Parathyroid adenoma (tissue), 2 donors: Measurements from ENCODE around the gene SERPINA1.
A peak's percentile ranks its signal among the peaks of the same experiment; 100 is the strongest.

Experiments used
- H2AFZ ChIP-seq: fragments of 300-600 bp; sonication (generic); one replicate; pipeline ENCODE4 v1.7.0; 2017; ENCODE audit warnings: antibody characterized with exemption, mild to moderate bottlenecking
- H3K27ac ChIP-seq: fragments of 300-600 bp; sonication (generic); one replicate; pipeline ENCODE4 v1.7.0; 2017
- H3K27me3 ChIP-seq: fragments of 300-600 bp; sonication (generic); one replicate; pipeline ENCODE4 v1.7.0; 2017; ENCODE audit warnings: low read length; ENCODE audit not compliant: control insufficient read depth, insufficient read depth
- H3K36me3 ChIP-seq: fragments of 300-600 bp; sonication (generic); one replicate; pipeline ENCODE4 v1.7.0; 2017; ENCODE audit warnings: low read length; ENCODE audit not compliant: control insufficient read depth, insufficient read depth
- H3K4me1 ChIP-seq: fragments of 300-600 bp; sonication (generic); one replicate; pipeline ENCODE4 v1.7.0; 2017; ENCODE audit warnings: control low read depth
- H3K4me2 ChIP-seq: fragments of 300-600 bp; sonication (generic); one replicate; pipeline ENCODE4 v1.7.0; 2017; ENCODE audit warnings: low read length
- H3K4me3 ChIP-seq: fragments of 300-600 bp; sonication (generic); one replicate; pipeline ENCODE4 v1.7.0; 2017; ENCODE audit warnings: low read depth, low read length
- H3K79me2 ChIP-seq: fragments of 300-600 bp; sonication (generic); one replicate; pipeline ENCODE4 v1.7.0; 2017; ENCODE audit warnings: control low read depth
- H3K9ac ChIP-seq: fragments of 300-600 bp; sonication (generic); one replicate; pipeline ENCODE4 v1.7.0; 2017; ENCODE audit warnings: mild to moderate bottlenecking
- H3K9me3 ChIP-seq: fragments of 300-600 bp; sonication (generic); one replicate; pipeline ENCODE4 v1.7.0; 2017; ENCODE audit warnings: low read length; ENCODE audit not compliant: control insufficient read depth
- CTCF ChIP-seq: fragments of 300-600 bp; sonication (generic); IDR thresholded peaks from one replicate; pipeline ENCODE4 v1.7.0; 2017; ENCODE audit warnings: antibody characterized with exemption, mild to moderate bottlenecking
- donor health status: primary hyperparathyroidism.

Gene SERPINA1

DNA sequence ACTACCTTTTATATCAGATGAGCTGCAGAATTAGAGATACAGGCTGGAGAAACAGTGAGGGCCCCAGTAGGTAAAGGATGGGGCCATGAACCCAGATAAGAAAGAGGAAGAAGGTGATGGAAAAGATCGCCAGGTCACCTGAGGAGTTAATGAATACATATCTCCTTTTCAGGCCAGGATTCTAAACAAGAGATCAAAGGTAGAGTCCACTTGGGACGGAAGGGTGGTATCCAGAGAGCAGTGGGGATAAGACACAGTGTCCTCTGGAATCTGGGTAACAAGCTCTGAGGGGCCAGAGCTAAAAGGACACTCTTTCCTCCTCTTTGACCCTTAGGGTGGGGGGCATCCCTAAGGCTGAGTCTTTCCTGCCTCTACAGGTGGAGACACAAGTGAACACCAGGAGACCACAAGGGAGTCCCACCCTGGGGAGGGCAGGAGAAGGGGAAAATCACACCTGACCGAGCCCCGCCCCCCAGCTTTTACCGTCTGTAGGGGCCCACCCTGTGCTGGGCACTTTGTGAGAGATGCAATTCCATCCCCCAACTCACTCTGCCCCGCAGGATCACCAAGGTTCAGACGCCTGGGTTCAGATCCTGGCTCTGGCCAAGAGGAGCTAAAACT, 27.3 kb downstream of the SERPINA1 start:
- Histone ChIP-seq H2AFZ (no peak overlapping the region), H3K27me3 (no peaks in the 10 kb centered on the region), H3K4me2 (no peak overlapping the region), H3K36me3 (no peaks in the 10 kb centered on the region), H3K4me3 (no peak overlapping the region), H3K27ac (no peak overlapping the region), H3K79me2 (no peaks in the 10 kb centered on the region), H3K9ac (no peak overlapping the region), H3K9me3 (no peaks in the 10 kb centered on the region), H3K4me1 (no peaks in the 10 kb centered on the region)
- TF ChIP-seq CTCF, result no peak

- H3K4me2 ChIP-seq, result no peak overlapping the region
- H3K9me3 ChIP-seq, result no peaks in the 10 kb centered on the region
- no peaks in the 10 kb centered on the region for H3K36me3 ChIP-seq
- TF ChIP-seq CTCF, result no peak
- no peaks in the 10 kb centered on the region for H3K79me2 ChIP-seq
- H3K4me1 ChIP-seq, result no peaks in the 10 kb centered on the region
- no peak overlapping the region for H3K4me3 ChIP-seq
- no peak overlapping the region for H2AFZ ChIP-seq
- no peaks in the 10 kb centered on the region for H3K27me3 ChIP-seq
- H3K27ac ChIP-seq, result no peak overlapping the region
- no peak overlapping the region for H3K9ac ChIP-seq
Observed at GRCh38 chr14:94357166-94357565, 31.2 kb downstream of the SERPINA1 start.

GRCh38 chr14:94356379-94357056, 31.9 kb downstream of the SERPINA1 start:
- H3K4me1 ChIP-seq, result no peaks in the 10 kb centered on the region
- no peak overlapping the region for H3K9ac ChIP-seq
- no peak overlapping the region for H3K4me3 ChIP-seq
- no peaks in the 10 kb centered on the region for H3K27me3 ChIP-seq
- no peak overlapping the region for H3K4me2 ChIP-seq
- no peaks in the 10 kb centered on the region for H3K79me2 ChIP-seq
- H3K9me3 ChIP-seq, result no peaks in the 10 kb centered on the region
- no peaks in the 10 kb centered on the region for H3K36me3 ChIP-seq
- no peak overlapping the region for H2AFZ ChIP-seq
- no peak overlapping the region for H3K27ac ChIP-seq
- no peak for TF ChIP-seq CTCF

DNA sequence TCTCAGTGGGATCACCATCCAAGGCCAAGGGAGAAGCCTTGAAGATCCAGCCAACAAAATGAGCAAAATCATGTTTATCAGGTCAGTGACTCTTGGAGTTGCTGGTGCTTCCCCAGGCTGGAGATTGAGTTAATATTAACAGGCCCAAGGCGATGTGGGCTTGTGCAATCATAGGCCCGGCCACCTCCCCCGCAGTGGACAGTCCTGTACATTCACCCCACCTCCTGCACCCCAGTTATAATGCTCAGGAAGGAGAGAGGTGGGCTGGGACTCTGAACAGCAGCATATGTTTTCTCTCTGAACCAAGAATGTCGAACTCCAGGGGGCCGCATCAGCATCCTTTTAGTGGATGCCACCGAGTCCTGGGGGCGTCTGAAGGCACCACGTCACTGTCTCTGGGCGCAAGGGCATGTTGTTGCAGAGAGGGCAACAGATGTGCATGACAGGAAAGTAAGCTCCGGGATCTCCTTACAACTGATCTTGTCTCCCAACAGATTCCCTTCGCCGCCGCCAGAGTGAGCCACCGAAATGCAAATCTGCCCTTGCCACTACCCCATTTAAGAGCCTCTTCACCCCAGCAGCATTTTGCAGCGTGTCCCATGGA, 33.1 kb downstream of the SERPINA1 start:
- H3K9me3 ChIP-seq, result no peaks in the 10 kb centered on the region
- no peak overlapping the region for H3K27ac ChIP-seq
- peak; percentile 10 for TF ChIP-seq CTCF

More for the DNA sequence above, 33.1 kb downstream of the SERPINA1 start:
- H3K9ac ChIP-seq, result no peak overlapping the region
- no peaks in the 10 kb centered on the region for H3K36me3 ChIP-seq
- H2AFZ ChIP-seq, result no peak overlapping the region
- H3K4me2 ChIP-seq, result no peak overlapping the region
- no peak overlapping the region for H3K4me3 ChIP-seq
- no peaks in the 10 kb centered on the region for H3K27me3 ChIP-seq
- no peaks in the 10 kb centered on the region for H3K79me2 ChIP-seq
- H3K4me1 ChIP-seq, result no peaks in the 10 kb centered on the region
